ENCODE data around the gene TRAPPC2L. TPM values are rescaled to one million over a fixed set of nuclear protein-coding genes. Genes with fewer than 3 reads are reported as not detected.
A peak's percentile ranks its signal among the peaks of the same experiment; 100 is the strongest.

TRAPPC2L gene
- total and polyA plus RNA-seq, 2 of the 13 experiments (the other 11 are each of a cell fraction or from before 2014, with no cell fraction given) = 96.3 to 107 TPM

- peak; percentile 63 for TF ChIP-seq SP2 (CRISPR knock-in tag; IDR thresholded peaks at IDR 0.05)
- TF ChIP-seq IRF1 (CRISPR knock-in tag; IDR thresholded peaks at IDR 0.05; ENCODE audit: low read depth) = no peak
- no peak for TF ChIP-seq NFE2 (CRISPR knock-in tag; IDR thresholded peaks at IDR 0.05)
- TF ChIP-seq CCDC6 (CRISPR knock-in tag; IDR thresholded peaks at IDR 0.05) = no peak
- TF ChIP-seq ZSCAN20 (CRISPR knock-in tag; IDR thresholded peaks at IDR 0.05; ENCODE audit: borderline replicate concordance) = peak; percentile 44; the same call in 1 of the 2 replicates
- TF ChIP-seq, protein P1, sequence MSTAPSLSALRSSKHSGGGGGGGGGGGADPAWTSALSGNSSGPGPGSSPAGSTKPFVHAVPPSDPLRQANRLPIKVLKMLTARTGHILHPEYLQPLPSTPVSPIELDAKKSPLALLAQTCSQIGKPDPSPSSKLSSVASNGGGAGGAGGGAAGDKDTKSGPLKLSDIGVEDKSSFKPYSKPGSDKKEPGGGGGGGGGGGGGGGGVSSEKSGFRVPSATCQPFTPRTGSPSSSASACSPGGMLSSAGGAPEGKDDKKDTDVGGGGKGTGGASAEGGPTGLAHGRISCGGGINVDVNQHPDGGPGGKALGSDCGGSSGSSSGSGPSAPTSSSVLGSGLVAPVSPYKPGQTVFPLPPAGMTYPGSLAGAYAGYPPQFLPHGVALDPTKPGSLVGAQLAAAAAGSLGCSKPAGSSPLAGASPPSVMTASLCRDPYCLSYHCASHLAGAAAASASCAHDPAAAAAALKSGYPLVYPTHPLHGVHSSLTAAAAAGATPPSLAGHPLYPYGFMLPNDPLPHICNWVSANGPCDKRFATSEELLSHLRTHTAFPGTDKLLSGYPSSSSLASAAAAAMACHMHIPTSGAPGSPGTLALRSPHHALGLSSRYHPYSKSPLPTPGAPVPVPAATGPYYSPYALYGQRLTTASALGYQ (CRISPR knock-in tag; IDR thresholded peaks at IDR 0.05) = 0 out of 2 replicates have a peak, but pooled peaks have one; percentile 40
- TF ChIP-seq ZBTB46 (CRISPR knock-in tag; IDR thresholded peaks at IDR 0.05; ENCODE audit: borderline replicate concordance) = 0 out of 2 replicates have a peak, but pooled peaks have one; percentile 76
- TF ChIP-seq ATF7-NPFF (CRISPR knock-in tag; IDR thresholded peaks at IDR 0.05; ENCODE audit: low read depth) = no peak; the same call in none of the 2 replicates
- TF ChIP-seq ZNF205 (CRISPR knock-in tag; IDR thresholded peaks at IDR 0.05) = no peak
- no peak for TF ChIP-seq RERE (CRISPR knock-in tag; IDR thresholded peaks at IDR 0.05; ENCODE audit: low read depth)
- TF ChIP-seq ZNF597 (CRISPR knock-in tag; IDR thresholded peaks at IDR 0.05) = no peak
- TF ChIP-seq SATB2 (CRISPR knock-in tag; IDR thresholded peaks at IDR 0.05) = no peak
- peak; percentile 93 for TF ChIP-seq POLR2AphosphoS5 (IDR thresholded peaks at IDR 0.05; ENCODE audit: low read depth, low read length)
- no peak; the same call in 1 of the 2 replicates for TF ChIP-seq EED (CRISPR knock-in tag; IDR thresholded peaks at IDR 0.05)
- TF ChIP-seq NFATC3 (CRISPR knock-in tag; IDR thresholded peaks at IDR 0.05) = no peak
- no peak for TF ChIP-seq ZNF431 (CRISPR knock-in tag; IDR thresholded peaks at IDR 0.05; ENCODE audit: borderline replicate concordance, low read depth)
These were observed at the start of gene TRAPPC2L, which contains the start of gene GALNS (continued) for GRCh38 chr16:88856828-88857727.

Measured in HepG2 (cell line).